Glutamatergic neuron (in vitro differentiated cells): ENCODE data around the gene MRPL1. TPM values are rescaled to one million over a fixed set of nuclear protein-coding genes. Genes with fewer than 3 reads are reported as not detected.
"Not testable (repeated sequence)": the region's sequence is repeated elsewhere in the genome, so short reads cannot be mapped to it uniquely, and the experiment has no call there.

ENCODE experiments used
- DNase-seq: peaks from one replicate; pipeline ENCODE4 v3.0.0; 2022
- H3K27ac Mint-ChIP-seq: one replicate; pipeline ENCODE4 v1.8.0; 2020; ENCODE audit warnings: mild to moderate bottlenecking, mixed read lengths, inconsistent platforms; ENCODE audit not compliant: unreplicated experiment
- H3K27me3 Mint-ChIP-seq: one replicate; pipeline ENCODE4 v1.8.0; 2020; ENCODE audit warnings: mild to moderate bottlenecking, moderate library complexity, mixed read lengths, inconsistent platforms; ENCODE audit not compliant: unreplicated experiment
- H3K36me3 Mint-ChIP-seq: one replicate; pipeline ENCODE4 v1.8.0; 2020; ENCODE audit warnings: mild to moderate bottlenecking, mixed read lengths, inconsistent platforms; ENCODE audit not compliant: unreplicated experiment
- H3K4me1 Mint-ChIP-seq: one replicate; pipeline ENCODE4 v1.8.0; 2020; ENCODE audit warnings: mild to moderate bottlenecking, low read depth, mixed read lengths, inconsistent platforms; ENCODE audit not compliant: unreplicated experiment
- H3K4me3 Mint-ChIP-seq: one replicate; pipeline ENCODE4 v1.8.0; 2020; ENCODE audit warnings: mild to moderate bottlenecking, mixed read lengths, inconsistent platforms; ENCODE audit not compliant: unreplicated experiment
- H3K9me3 Mint-ChIP-seq: one replicate; pipeline ENCODE4 v1.8.0; 2020; ENCODE audit warnings: mild to moderate bottlenecking, moderate library complexity, mixed read lengths, inconsistent platforms; ENCODE audit not compliant: unreplicated experiment
- total RNA-seq: library from RNA; stranded (reverse); fragmentation: NEBNext Ultra II Directional; extraction: Animal tissue kit (Norgen Biotek cat#: 25700); gene quantifications from one replicate; pipeline ENCODE4 v1.2.1, GENCODE V29; 2021; ENCODE audit not compliant: unreplicated experiment
- TF ChIP-seq, protein P1 (sequence below): fragments of 200-600 bp; sonication (generic); IDR thresholded peaks from one replicate; pipeline ENCODE4 v1.5.0; 2021; ENCODE audit not compliant: partially characterized antibody, unreplicated experiment

The MRPL1 gene
- total RNA-seq, 1 donor from 2014 or later = 20.1 TPM

DNA sequence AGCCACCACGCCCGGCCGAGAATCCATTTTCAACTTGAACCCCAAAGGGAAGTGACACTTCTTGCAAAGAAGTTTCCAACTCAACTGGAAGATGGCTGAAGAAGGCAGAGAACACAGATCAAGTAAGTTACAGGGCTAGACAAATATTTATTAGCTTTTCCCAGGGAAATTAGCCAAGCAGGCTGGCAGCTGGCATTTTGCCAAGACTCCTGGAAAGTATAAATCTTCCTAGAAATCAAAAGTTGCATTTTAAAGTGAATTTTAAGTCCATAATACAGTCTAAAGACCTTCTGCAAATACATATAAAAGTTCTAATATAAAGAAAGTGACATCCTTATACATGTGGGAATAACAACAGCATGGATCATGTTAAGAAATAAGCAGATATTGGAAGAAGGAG, 3.4 kb upstream of the MRPL1 start:
- Mint-ChIP-seq H3K27me3 (peaks cover 6% of the 10 kb centered on the region), H3K4me3 (no peak overlapping the region), H3K36me3 (no peaks in the 10 kb centered on the region), H3K27ac (no peak overlapping the region), H3K9me3 (peaks cover 4% of the 10 kb centered on the region), H3K4me1 (peaks cover 7% of the 10 kb centered on the region)
- TF ChIP-seq, protein P1, sequence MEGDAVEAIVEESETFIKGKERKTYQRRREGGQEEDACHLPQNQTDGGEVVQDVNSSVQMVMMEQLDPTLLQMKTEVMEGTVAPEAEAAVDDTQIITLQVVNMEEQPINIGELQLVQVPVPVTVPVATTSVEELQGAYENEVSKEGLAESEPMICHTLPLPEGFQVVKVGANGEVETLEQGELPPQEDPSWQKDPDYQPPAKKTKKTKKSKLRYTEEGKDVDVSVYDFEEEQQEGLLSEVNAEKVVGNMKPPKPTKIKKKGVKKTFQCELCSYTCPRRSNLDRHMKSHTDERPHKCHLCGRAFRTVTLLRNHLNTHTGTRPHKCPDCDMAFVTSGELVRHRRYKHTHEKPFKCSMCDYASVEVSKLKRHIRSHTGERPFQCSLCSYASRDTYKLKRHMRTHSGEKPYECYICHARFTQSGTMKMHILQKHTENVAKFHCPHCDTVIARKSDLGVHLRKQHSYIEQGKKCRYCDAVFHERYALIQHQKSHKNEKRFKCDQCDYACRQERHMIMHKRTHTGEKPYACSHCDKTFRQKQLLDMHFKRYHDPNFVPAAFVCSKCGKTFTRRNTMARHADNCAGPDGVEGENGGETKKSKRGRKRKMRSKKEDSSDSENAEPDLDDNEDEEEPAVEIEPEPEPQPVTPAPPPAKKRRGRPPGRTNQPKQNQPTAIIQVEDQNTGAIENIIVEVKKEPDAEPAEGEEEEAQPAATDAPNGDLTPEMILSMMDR = no peak
- DNase-seq = no peak

DNA sequence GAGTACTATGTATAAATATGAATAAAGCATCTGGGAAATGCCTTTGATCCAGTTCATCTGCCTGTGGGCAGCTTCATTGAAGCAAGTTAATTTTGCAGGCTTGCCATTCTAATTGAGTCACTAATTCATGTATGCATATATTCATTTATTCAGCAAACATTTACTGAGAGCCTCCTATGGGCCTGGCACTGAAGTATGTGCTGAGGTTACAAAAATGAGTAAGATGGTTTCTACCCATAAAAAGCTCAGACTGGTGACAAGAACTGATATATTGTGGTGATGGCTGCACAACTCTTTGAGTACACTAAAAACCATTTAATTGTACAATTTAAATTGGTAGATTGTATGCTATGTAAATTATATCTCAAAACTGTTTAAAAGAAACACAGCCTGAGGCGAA, 1.1 kb upstream of the MRPL1 start:
- no peaks in the 10 kb centered on the region for H3K36me3 Mint-ChIP-seq
- H3K9me3 Mint-ChIP-seq = peaks cover 4% of the 10 kb centered on the region
- no peak for DNase-seq
- peak overlapping the region; percentile 99 for H3K4me3 Mint-ChIP-seq
- peak overlapping the region; percentile 99 for H3K27ac Mint-ChIP-seq
- H3K4me1 Mint-ChIP-seq = peaks cover 10% of the 10 kb centered on the region
- H3K27me3 Mint-ChIP-seq = peaks cover 6% of the 10 kb centered on the region
- TF ChIP-seq, protein P1 = no peak

DNA sequence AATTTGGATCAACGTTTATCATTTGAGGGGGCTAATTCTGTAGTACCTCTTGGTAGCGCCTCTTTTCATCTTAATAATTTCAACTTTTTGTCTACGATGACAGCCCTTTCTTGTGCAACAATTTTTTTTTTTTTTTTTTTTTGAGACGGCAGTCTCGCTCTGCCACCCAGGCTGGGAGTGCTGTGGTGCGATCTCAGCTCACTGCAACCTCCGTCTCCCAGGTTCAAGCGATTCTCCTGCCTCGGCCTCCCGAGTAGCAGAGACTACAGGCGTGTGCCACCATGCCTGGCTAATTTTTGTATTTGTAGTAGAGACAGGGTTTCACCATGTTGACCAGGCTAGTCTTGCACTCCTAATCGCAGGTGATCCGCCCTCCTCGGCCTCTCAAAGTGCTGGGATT, 711 bp downstream of the MRPL1 start:
- H3K36me3 Mint-ChIP-seq, H3K4me1 Mint-ChIP-seq, H3K9me3 Mint-ChIP-seq, DNase-seq, H3K27me3 Mint-ChIP-seq, H3K27ac Mint-ChIP-seq: not testable (repeated sequence)
- peak overlapping the region; percentile 99 for H3K4me3 Mint-ChIP-seq

DNA sequence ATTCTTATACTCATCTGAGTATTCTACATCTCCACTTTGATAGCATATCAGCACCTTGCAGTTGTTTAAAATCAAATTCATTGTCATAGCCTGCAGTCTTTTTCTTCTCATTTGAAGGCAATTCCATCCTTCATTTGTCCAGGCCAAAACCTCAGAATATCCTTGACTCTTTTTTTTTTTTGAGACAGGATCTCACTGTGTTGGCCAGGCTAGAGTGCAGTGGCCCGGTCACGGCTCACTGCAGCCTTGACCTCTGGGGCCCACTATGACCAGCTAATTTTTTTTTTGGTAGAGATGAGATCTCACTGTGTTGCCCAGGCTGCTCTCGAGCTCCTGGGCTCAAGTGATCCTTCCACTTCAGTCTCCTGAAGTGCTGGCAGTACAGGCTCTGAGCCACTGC, 2.6 kb downstream of the MRPL1 start:
- Mint-ChIP-seq H3K4me1 (peaks cover 17% of the 10 kb centered on the region), H3K27me3 (peaks cover 6% of the 10 kb centered on the region), H3K4me3 (no peak overlapping the region), H3K27ac (no peak overlapping the region), H3K36me3 (no peaks in the 10 kb centered on the region), H3K9me3 (peaks cover 5% of the 10 kb centered on the region)
- TF ChIP-seq, protein P1 = no peak
- no peak for DNase-seq

DNA sequence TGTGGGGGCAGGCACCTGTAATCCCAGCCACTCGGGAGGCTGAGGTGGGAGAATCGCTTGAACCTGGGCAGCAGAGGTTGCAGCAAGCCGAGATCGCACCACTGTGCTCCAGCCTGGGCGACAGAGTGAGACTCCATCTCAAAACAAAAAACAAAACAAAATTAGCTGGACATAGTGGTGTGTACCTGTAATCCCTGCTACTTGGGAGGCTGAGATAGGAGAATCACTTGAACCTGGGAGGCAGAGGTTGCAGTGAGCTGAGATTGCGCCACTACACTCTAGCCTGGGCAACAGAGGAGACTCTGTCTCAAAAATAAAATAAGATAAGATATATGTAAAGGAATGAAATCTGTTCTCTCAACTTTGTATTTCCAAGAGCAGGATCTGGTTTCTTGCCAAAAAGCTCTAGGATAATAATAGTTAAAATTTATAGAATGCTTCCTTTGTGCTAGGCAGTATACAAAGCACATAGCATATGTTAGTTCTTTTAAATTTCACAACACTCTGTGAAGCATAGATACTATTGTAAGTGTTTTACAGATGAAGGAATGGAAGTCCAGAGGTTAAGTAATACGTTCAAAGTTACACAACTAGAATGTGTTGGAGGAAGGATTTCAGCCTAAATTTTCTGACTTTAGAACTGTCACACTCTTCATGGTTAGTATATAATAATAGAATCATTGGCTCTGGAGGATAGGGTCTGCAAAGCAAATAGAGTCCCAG, 10.3 kb downstream of the MRPL1 start:
- no peaks in the 10 kb centered on the region for H3K36me3 Mint-ChIP-seq
- no peaks in the 10 kb centered on the region for H3K27me3 Mint-ChIP-seq
- H3K4me1 Mint-ChIP-seq = peaks cover 9% of the 10 kb centered on the region
- H3K27ac Mint-ChIP-seq = no peak overlapping the region
- H3K4me3 Mint-ChIP-seq = no peak overlapping the region
- DNase-seq = no peak
- TF ChIP-seq, protein P1 = no peak
- H3K9me3 Mint-ChIP-seq = no peaks in the 10 kb centered on the region
